GM18907 (cell line): ENCODE data around the gene COL4A5.

Experiments
- ATAC-seq: cut with Tn5 transposase; IDR thresholded peaks from one replicate; pipeline ENCODE4 v1.9.1; 2021; ENCODE audit warnings: mild to moderate bottlenecking, moderate library complexity; ENCODE audit not compliant: unreplicated experiment

Gene COL4A5

GRCh38 chrX:108737754-108738153 lies 298.1 kb downstream of the COL4A5 start:
- ATAC-seq = no peak

GRCh38 chrX:108740299-108740774 lies 300.7 kb downstream of the COL4A5 start:
- no peak for ATAC-seq
